Nephron (organoid): ENCODE measurements around the gene CDC123.
"Not testable (repeated sequence)": the region's sequence is repeated elsewhere in the genome, so short reads cannot be mapped to it uniquely, and the experiment has no call there.

ENCODE experiments used
- H3K27ac Mint-ChIP-seq, 3 experiments: 2 replicates each; pipeline ENCODE4 v1.8.0; 2020; ENCODE audit warnings: mixed read lengths in 3 of 3, mild to moderate bottlenecking in 2 of 3, moderate library complexity in 1 of 3
- H3K27me3 Mint-ChIP-seq: 2 replicates; pipeline ENCODE4 v1.8.0; 2021; ENCODE audit warnings: low read depth, mild to moderate bottlenecking, moderate library complexity, mixed read lengths
- H3K36me3 Mint-ChIP-seq: 2 replicates; pipeline ENCODE4 v1.8.0; 2020; ENCODE audit warnings: low read depth, mixed read lengths
- H3K4me1 Mint-ChIP-seq: 2 replicates; pipeline ENCODE4 v1.8.0; 2020; ENCODE audit warnings: mixed read lengths
- H3K4me3 Mint-ChIP-seq, 3 experiments: 2 replicates each; pipeline ENCODE4 v1.8.0; 2020; ENCODE audit warnings: mild to moderate bottlenecking in 3 of 3, mixed read lengths in 3 of 3, moderate library complexity in 2 of 3
- H3K9me3 Mint-ChIP-seq: 2 replicates; pipeline ENCODE4 v1.8.0; 2020; ENCODE audit warnings: mixed read lengths
- CTCF ChIP-seq, 3 experiments: fragments of 200-600 bp; sonication (generic); IDR thresholded peaks; one replicate each; pipeline ENCODE4 v1.5.0; 2021; ENCODE audit warnings: antibody characterized with exemption in 3 of 3; ENCODE audit not compliant: unreplicated experiment in 3 of 3

CDC123 gene

GRCh38 chr10:12228851-12229250 is 32.9 kb downstream of the CDC123 start:
- H3K4me3 Mint-ChIP-seq, result no peak overlapping the region
- peaks cover 2% of the 10 kb centered on the region for H3K9me3 Mint-ChIP-seq
- no peak for TF ChIP-seq CTCF (IDR thresholded peaks at IDR 0.05; ENCODE audit: unreplicated experiment in 3 of 3)
- H3K27ac Mint-ChIP-seq, result no peak overlapping the region
- peaks cover 73% of the 10 kb centered on the region for H3K36me3 Mint-ChIP-seq
- H3K4me1 Mint-ChIP-seq, result no peaks in the 10 kb centered on the region
- no peaks in the 10 kb centered on the region for H3K27me3 Mint-ChIP-seq

GRCh38 chr10:12234687-12235086 is 38.7 kb downstream of the CDC123 start:
- not testable (repeated sequence) for H3K4me3 Mint-ChIP-seq, H3K9me3 Mint-ChIP-seq, H3K27ac Mint-ChIP-seq, H3K27me3 Mint-ChIP-seq, H3K4me1 Mint-ChIP-seq
- H3K36me3 Mint-ChIP-seq, result peaks cover 61% of the 10 kb centered on the region

- Mint-ChIP-seq H3K4me3 (no peak overlapping the region), H3K27me3 (no peaks in the 10 kb centered on the region), H3K4me1 (no peaks in the 10 kb centered on the region), H3K36me3 (peaks cover 60% of the 10 kb centered on the region), H3K9me3 (no peaks in the 10 kb centered on the region), H3K27ac (no peak overlapping the region)
- no peak for TF ChIP-seq CTCF (IDR thresholded peaks at IDR 0.05; ENCODE audit: unreplicated experiment in 3 of 3)
These were observed 39.2 kb downstream of the CDC123 start for GRCh38 chr10:12235116-12235694.

GRCh38 chr10:12235796-12236195 is 39.8 kb downstream of the CDC123 start:
- no peaks in the 10 kb centered on the region for H3K9me3 Mint-ChIP-seq
- TF ChIP-seq CTCF (IDR thresholded peaks at IDR 0.05; ENCODE audit: unreplicated experiment in 3 of 3), result no peak
- H3K4me3 Mint-ChIP-seq, result no peak overlapping the region
- H3K27ac Mint-ChIP-seq, result peak overlapping the region in 2 of 3 experiments; percentile 34 to 68
- peaks cover 59% of the 10 kb centered on the region for H3K36me3 Mint-ChIP-seq
- no peaks in the 10 kb centered on the region for H3K4me1 Mint-ChIP-seq
- H3K27me3 Mint-ChIP-seq, result no peaks in the 10 kb centered on the region

- no peak for TF ChIP-seq CTCF (IDR thresholded peaks at IDR 0.05; ENCODE audit: unreplicated experiment in 3 of 3)
- H3K4me1 Mint-ChIP-seq, result peaks cover 6% of the 10 kb centered on the region
- no peaks in the 10 kb centered on the region for H3K27me3 Mint-ChIP-seq
- H3K9me3 Mint-ChIP-seq, result no peaks in the 10 kb centered on the region
- no peak overlapping the region for H3K4me3 Mint-ChIP-seq
- H3K36me3 Mint-ChIP-seq, result peaks cover 63% of the 10 kb centered on the region
- no peak overlapping the region for H3K27ac Mint-ChIP-seq
These were observed 41.6 kb downstream of the CDC123 start for GRCh38 chr10:12237265-12238220.

- no peaks in the 10 kb centered on the region for H3K27me3 Mint-ChIP-seq
These were observed 42.8 kb downstream of the CDC123 start for GRCh38 chr10:12238821-12239220.

More at GRCh38 chr10:12238821-12239220, 42.8 kb downstream of the CDC123 start:
- TF ChIP-seq CTCF (IDR thresholded peaks at IDR 0.05; ENCODE audit: unreplicated experiment in 3 of 3), result no peak
- no peaks in the 10 kb centered on the region for H3K9me3 Mint-ChIP-seq
- peaks cover 6% of the 10 kb centered on the region for H3K4me1 Mint-ChIP-seq
- H3K4me3 Mint-ChIP-seq, result no peak overlapping the region
- peaks cover 59% of the 10 kb centered on the region for H3K36me3 Mint-ChIP-seq
- no peak overlapping the region for H3K27ac Mint-ChIP-seq
